Measurements from ENCODE around the gene FGFBP1. TPM values are rescaled to one million over a fixed set of nuclear protein-coding genes. Genes with fewer than 3 reads are reported as not detected.

Gene FGFBP1
- total RNA-seq, result not detected

GRCh38 chr4:15938640-15939039 is at the start of gene FGFBP1:
Gene FGFBP1, minus strand, starts transcription at chr4:15938740. Its CDS starts 2,108 bp downstream, at chr4:15936632.
- POLR2A ChIA-PET, result no interaction called here
- CTCF ChIA-PET, result no interaction called here

- ChIA-PET POLR2A (no interaction called here), CTCF (no interaction called here)
Measured at GRCh38 chr4:15988222-15988621, 49.7 kb upstream of the FGFBP1 start.

GRCh38 chr4:15986907-15987306 is 48.4 kb upstream of the FGFBP1 start:
- ChIA-PET CTCF (no interaction called here), POLR2A (no interaction called here)

DNA sequence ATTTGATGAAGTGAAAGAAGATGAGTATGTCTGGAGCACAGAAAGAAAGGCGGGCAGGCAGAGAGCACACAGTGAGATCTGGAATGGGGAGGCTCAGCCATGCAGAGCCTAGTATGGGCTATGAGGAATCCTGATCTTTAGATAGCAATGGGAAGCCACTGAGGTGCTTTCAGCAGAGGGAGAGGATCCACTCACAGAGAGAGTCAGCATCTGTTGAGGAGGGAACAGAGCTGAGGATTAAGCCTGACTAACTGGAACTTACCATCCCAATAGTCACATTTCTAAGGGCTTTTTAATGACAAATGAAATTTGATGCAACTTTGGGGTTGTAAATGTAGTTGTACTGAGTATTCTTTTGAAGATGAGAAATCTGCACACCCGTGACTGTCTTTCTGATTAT is 45.1 kb upstream of the FGFBP1 start:
- POLR2A ChIA-PET, result no interaction called here
- CTCF ChIA-PET, result no interaction called here

- POLR2A ChIA-PET, result no interaction called here
- CTCF ChIA-PET, result no interaction called here
Measured at GRCh38 chr4:15982842-15983524, 44.4 kb upstream of the FGFBP1 start.

DNA sequence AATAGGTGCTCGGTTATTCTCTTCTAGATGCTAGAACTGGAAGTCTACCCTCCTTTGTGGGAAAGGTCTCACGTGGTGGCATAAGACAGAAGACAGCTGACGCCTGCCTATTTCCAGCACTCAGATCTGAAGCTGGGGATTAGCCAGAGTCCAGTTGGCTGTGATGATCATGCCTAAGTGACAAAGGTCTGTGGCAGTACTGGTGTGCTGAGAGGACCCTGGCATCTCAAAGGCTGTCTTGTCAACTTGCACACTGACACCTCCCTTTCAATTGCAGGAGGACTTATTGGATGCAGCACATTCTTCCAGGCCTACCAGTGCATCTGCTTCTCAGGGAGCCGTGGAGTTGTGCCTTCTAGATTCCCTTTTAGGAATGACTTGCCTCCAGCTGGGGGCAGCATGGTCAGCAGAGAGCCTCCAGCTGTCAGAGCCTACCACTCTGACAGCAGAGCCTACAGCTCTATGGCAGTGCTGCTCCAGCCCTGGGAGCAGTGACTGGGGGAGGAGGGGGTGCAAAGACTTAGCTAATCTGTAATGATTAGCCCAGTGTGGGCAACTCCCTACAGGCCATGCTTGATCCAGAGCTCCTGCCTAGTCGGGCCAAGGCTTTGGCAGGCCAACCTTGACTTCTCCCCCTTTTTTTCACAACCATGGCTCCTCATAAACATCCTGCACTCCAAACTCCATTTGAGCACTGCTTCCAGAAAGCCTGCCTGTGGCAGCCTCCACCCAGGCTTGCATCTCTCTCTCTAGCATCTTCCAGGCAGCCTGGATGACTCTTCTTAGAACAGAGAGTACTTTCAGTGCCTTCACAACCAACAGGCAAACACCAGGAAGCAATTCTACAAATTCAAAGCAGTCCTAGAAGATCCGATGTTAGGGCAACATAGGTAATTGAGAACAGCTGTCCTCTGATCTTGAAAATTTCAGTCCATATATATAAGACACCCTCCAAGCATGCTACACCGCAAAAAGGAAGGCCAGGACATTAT is 38.2 kb upstream of the FGFBP1 start:
- ChIA-PET CTCF (interaction anchor here (0.6 to 0.9 kb wide), 2 partner anchors 21 to 28 kb away, joined by 3 to 5 read pairs; no protein-coding TSS in a partner anchor), POLR2A (no interaction called here)

DNA sequence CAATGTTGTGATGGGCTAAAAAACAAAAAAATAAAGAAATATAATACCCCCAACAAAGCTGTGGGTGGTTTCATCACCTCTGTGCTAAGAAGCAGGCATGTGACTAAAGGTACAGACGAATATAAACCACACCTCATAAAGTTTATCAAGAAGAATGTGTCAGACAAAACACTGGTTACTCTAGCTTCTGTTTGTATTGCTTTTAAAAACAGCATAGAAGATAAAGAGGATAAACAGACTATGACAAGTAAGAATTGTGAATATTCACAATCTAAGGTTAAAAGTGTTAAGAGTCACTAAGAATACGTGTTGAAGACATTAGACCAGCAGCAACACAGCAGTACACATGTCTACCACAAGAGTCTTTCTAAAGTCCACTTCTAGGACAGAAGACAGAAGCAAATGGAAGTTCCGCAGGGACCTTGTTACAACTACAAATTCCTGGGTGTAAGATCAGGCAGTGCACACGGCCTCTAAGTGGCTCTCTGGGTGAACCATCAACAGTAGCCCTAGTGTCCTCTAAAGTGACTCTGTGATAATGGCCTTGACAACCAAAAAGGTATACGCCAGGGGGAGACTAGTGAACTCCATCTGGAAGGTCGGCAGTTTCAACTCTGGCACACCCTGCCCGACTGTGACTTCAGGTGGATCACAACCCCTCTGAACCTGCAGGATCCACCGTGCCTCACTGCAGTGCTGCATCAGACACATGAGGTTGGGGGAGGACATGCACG is 32.7 kb upstream of the FGFBP1 start:
- CTCF ChIA-PET, result interaction anchor here (0.8 kb wide), 1 partner anchor 88 kb away, joined by 3 read pairs; no protein-coding TSS in a partner anchor
- POLR2A ChIA-PET, result no interaction called here

GRCh38 chr4:15968551-15969300 is 30.2 kb upstream of the FGFBP1 start:
- ChIA-PET POLR2A (no interaction called here), CTCF (no interaction called here)

- POLR2A ChIA-PET, result no interaction called here
- CTCF ChIA-PET, result interaction anchor here (3.6 kb wide), 1 partner anchor 160 kb away, joined by 8 read pairs; no protein-coding TSS in a partner anchor
Measured at GRCh38 chr4:15965325-15965724, 26.8 kb upstream of the FGFBP1 start.

GRCh38 chr4:15964159-15964558 is 25.6 kb upstream of the FGFBP1 start:
- POLR2A ChIA-PET, result no interaction called here
- CTCF ChIA-PET, result interaction anchor here (1.0 to 3.6 kb wide), 3 partner anchors 37 to 303 kb away, joined by 3 to 8 read pairs (median 7); no protein-coding TSS in a partner anchor

DNA sequence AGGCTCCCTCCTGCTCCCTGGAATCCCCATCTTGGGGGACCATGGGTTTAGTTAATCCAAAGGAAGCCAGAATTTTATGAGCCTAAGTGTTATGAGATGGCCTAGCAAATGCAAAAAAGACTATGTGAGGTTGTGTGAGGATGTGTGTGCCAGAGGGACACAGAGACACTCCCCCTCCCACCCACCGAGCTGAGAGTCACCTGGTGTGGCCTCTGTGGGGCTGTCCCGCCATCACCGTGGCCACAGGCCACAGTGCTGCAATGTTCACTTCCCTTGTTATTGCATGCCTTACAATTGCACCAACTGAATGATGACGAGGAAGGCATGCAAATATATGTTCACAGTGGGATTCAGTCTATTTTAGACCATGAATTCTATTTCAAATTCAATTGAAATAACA is 25.0 kb upstream of the FGFBP1 start:
- POLR2A ChIA-PET, result no interaction called here
- CTCF ChIA-PET, result interaction anchor here (0.6 to 3.6 kb wide), 4 partner anchors 33 to 303 kb away, joined by 3 to 8 read pairs (median 6); no protein-coding TSS in a partner anchor

DNA sequence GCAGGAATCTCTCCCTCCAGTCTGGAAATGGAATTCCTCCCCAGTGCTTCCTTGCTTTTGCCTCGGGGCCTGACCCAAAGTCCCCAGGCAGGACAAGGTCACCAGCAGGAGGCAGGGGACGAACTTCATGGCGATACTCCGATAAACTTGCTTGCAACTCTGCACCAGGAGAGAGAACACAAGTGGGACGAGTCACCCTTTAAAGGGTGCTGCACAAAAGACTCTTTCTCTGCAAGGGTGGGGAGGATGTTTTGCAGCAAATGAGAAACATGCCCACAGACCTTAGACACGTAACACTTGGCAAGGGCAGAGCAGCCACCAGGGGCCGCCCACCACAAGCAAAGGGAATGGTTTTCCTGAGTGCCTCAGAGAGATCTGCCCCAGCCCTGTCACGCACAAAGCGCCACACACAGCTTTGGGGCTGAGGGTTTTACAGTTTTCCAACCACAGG is 24.5 kb upstream of the FGFBP1 start, which contains the start of gene FGFBP2:
Gene FGFBP2, minus strand, starts transcription at position 175 of the 451 bp plus-strand sequence. Its CDS starts 46 bp downstream, at position 129.
- POLR2A ChIA-PET, result no interaction called here

DNA sequence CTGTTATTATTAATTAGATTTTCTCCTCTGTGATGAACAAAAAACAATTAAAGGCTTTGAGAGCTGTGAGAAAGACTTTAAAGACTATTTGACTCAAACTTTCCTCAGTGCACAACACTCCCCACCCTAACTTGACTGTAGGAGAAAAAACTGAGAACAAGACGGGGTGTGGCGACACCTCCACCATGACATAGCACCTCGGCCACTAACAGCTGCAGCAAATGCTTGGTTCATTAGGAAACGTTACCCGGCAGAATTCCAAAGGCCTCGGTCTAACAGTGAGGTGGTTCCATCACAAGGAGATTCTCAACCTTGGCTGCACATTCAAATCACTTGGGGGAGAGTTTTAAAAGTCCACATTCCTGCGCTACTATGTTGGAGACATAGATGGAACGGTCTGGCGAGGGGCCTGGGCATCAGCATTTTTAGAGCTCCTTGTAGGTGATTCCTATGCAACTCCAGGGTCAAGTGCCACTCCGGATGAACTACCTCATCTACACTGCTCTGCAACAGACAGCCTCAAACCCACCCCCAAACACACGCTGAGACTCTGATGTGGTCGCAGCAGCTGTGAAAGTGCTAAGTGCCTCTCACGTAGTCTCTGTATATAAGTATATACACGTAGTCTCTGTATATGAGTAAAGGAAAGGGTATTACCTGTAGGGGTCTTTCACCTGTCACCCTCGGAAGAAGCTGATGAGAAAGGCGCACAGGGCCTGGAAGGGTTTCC is 23.4 kb upstream of the FGFBP1 start:
- ChIA-PET POLR2A (no interaction called here), CTCF (interaction anchor here (0.6 to 1.4 kb wide), 6 partner anchors 33 to 1362 kb away, joined by 3 to 7 read pairs (median 4); no protein-coding TSS in a partner anchor)

More for the DNA sequence above, 24.5 kb upstream of the FGFBP1 start, which contains the start of gene FGFBP2:
- CTCF ChIA-PET, result interaction anchor here (0.6 to 3.6 kb wide), 4 partner anchors 34 to 158 kb away, joined by 4 to 8 read pairs (median 6); no protein-coding TSS in a partner anchor

DNA sequence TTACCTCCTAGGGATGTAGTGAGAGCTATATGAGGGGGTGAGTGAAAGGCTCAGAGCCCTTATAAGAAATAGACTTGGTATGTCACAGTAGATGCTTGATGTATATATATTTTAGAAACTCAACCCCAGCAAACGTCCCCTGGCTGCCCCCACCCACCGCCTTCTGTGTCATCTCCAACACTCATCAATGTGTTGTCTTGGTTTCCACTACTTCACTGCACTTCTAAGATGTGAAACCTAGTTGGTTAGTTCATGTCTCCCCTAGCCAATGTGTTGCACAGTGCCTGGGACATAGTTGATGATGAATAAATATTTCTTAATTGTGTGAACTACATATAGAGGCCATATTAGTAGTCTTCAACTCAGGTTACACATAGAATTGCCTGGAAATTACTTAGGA is 20.0 kb upstream of the FGFBP1 start:
- ChIA-PET CTCF (interaction anchor here (0.5 kb wide), 1 partner anchor 230 kb away, joined by 6 read pairs; no protein-coding TSS in a partner anchor), POLR2A (no interaction called here)

DNA sequence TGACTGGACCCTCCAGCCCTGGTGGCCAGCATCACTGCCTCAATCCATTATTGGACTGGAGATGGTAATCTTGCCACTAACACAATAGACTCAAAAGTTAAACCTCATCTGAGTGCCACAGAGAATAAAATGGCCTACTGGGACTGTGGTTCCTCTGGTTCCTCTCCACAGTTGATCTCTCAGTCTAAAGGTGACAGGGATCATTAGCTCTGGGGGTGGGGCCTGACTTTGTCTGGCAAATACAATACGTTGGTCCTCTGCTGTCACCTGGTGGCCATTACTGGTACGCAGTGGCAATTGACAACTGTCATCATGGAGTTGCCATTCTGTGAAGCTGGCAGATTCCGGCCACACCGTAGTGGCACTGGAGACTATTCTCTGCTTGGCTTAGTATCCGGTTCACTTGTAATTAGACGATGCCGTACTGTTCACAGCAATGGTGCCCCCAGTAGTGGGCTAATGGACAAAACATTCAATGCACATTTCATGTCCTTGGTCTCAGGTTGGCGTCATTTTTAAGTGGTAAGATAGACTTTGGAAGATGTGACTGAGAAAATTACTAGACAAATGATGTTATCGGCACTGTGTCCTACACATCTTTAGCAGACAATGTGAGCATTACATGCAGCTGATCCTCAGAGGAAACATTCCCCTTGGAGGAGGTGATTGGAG is 17.8 kb upstream of the FGFBP1 start:
- ChIA-PET POLR2A (interaction anchor here (1.3 kb wide), 1 partner anchor 151 kb away, joined by 4 read pairs; no protein-coding TSS in a partner anchor), CTCF (interaction anchor here (0.6 to 2.0 kb wide), 16 partner anchors 17 to 222 kb away, joined by 3 to 27 read pairs (median 3); no protein-coding TSS in a partner anchor)

DNA sequence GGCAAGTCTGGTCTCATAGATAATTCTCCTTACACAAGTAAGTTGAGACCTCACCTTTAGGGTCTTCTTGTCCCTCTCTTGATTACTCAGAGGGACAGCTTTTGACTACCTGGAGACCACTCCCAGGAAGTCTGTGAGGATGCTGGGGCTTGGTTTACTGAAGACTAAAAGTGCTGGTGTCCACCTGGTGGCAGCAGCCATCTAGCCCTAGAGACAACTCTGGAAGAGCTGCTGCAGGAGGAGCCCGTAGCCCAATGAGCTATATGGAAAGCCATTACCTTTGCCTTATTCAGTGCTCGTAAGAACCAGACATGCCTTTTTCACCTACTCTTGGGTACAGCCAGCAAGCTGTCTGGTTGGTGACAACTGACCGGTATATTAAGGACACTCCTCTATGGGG is 17.1 kb upstream of the FGFBP1 start:
- POLR2A ChIA-PET, result interaction anchor here (1.3 kb wide), 1 partner anchor 150 kb away, joined by 4 read pairs; no protein-coding TSS in a partner anchor
- CTCF ChIA-PET, result interaction anchor here (0.6 to 2.0 kb wide), 14 partner anchors 18 to 222 kb away, joined by 3 to 27 read pairs (median 4); no protein-coding TSS in a partner anchor

- ChIA-PET CTCF (interaction anchor here (0.6 to 1.2 kb wide), 2 partner anchors 71 to 148 kb away, joined by 3 to 4 read pairs; no protein-coding TSS in a partner anchor), POLR2A (no interaction called here)
Measured at GRCh38 chr4:15953625-15954024, 15.1 kb upstream of the FGFBP1 start.
